HG03066 (cell line): Measurements from ENCODE around the gene NPPB.
"Not testable (repeated sequence)": the region's sequence is repeated elsewhere in the genome, so short reads cannot be mapped to it uniquely, and the experiment has no call there.

Experiments used
- ATAC-seq: cut with Tn5 transposase; IDR thresholded peaks from one replicate; pipeline ENCODE4 v1.9.1; 2021; ENCODE audit warnings: low read depth; ENCODE audit not compliant: unreplicated experiment

Gene NPPB

DNA sequence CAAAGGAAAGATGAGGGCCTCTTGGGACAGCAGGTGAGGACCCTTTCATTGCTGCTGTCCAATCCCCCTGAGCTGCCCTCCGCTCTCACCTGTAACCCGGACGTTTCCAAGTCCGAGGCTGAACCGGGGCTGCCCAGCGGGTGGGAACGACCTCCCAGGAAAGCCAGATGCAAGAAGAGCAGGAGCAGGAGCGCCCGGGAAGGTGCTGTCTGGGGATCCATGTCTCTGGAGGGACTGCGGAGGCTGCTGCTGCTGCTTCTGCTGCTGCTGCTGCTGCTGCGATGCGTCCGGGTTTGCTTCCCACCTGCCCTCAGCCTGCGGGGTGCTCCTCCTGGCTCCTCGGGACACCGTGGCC is at the start of gene NPPB:
Gene NPPB, minus strand, starts transcription at position 333 of the 355 bp plus-strand sequence. Its CDS starts 112 bp downstream, at position 221.
- no peak for ATAC-seq

DNA sequence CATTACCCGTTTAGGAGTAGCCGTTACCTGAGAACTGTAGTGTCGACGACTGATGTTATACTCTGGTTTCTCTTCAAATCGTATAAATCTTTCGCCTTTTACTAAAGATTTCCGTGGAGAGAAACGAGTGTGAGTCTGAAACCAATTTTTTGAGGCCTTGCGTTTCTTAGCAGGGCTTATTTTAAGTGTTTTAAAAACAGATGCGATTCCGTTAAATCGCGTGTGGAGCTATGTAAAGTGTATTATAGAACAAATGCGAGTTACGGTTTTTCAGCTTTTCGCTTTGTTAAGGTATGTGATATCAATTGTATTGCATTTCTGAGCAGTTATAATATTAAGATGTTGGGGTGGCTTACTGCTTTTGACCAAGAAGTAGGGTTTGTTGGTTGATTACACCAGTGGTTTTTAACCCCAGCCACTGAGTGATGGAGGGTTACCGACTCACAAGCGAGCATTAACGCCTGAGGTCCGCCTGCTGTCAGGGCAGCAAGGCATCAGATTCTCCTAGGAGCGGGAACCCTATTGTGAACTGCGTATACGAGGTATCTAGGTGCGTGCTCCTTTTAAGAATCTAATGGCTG is 49.4 kb upstream of the NPPB start:
- peak; percentile 55 for ATAC-seq

DNA sequence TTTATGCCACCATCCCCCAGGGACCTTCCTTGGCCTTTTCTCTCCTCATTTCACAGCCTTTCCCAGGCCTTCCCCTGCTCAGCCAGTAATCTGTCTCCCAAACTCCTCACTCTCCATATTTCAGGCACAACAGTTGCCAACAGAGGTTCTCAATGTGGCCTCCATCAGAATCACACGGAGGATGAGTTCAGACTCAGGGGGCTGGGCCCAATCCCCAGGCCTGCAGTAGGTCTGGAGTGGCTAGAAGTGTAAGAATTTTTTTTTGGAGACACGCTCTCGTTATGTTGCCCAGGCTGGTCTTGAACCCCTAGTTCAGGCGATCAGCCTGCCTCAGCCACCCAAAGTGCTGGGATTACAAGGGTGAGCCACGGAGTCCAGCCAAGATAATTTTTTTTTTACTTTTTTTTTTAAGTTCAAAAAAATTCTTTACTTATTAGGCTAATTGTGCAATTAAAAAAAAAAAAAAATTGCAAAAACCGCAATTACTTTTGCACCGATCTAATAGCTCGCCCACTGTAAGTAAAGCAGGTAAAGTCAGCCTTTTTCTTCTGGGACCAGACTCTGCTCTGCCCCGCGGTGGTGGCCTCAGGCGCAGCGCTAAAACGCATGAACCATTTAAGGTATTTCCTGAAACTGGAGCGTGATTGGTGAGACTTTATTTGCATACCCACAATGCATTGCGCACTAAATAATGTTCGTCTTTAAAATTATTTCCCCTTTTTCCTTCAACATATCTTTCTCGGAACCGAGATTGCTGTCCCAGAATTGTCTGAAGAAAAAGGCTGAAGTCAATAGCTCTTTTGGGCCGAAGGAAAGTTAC is 48.7 kb upstream of the NPPB start:
- ATAC-seq, result peak; percentile 49

DNA sequence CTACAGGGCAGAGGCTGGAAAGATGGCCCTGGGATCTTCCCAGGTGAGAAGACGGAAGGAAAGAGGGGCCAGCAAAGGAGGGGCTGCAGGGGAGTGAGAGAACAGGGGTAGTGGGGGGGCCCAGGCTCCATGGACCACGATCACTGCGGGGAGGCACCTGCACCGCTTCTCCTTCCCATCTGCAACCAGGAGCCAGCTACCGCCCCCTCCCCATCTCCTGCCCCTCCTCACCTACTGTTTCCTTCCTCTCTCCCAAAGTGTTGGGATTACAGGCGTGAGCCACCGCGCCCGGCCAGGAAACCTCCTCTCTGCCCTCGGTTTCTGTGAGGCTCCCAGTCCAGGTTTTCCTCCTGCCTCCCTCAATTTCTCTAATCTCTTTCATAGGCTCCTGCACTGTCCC is 48.1 kb upstream of the NPPB start:
- no peak for ATAC-seq

DNA sequence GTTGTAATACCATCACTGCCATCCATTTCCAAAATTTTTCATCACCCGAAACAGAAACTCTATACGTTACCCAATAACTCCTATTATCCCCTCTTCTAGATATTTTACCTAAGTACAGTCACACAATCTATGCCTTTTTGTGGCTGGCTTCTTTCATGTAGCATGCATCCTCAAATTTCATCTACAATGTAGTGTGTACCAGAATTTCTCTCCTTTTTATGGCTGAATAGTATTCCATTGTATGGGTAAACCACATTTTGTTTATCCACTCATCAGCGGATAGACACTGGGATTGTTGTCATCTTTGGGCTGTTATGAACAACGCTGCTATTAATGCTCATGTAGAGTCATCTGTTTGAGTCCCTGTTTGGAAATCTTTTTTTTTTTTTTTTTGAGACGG is 46.2 kb upstream of the NPPB start:
- no peak for ATAC-seq

DNA sequence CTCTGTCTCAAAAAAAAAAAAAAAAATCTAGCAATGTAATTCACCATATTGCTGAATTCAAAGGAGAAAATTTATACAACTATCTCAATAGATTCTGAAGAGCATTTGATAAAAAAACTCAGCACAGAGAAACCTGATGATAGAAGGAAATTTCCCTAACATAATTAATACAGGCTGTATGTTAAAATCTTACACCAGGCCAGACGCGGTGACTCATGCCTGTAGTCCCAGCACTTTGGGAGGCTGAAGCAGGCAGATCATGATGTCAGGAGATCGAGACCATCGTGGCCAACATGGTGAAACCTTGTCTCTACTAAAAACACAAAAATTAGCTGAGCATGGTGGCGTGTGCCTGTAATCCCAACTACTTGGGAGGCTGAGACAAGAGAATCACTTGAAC is 45.4 kb upstream of the NPPB start:
- ATAC-seq, result not testable (repeated sequence)

DNA sequence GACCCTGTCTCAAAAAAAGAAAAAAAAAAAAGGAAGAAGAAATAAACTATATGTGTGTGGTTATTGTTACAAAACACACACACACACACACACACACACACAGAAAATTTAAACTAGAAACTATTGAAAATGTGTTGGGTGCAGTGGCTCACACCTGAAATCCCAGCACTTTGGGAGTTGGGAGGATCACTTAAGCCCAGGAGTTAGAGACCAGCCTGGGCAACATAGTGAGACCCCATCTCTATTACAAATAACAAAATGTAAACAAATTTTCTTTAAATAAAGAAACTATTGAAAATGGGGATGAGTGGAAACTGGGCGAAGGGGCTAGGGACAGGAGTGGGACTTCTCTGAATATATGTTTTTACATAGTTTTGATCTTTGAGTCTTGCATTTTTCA is 44.5 kb upstream of the NPPB start:
- ATAC-seq, result no peak

DNA sequence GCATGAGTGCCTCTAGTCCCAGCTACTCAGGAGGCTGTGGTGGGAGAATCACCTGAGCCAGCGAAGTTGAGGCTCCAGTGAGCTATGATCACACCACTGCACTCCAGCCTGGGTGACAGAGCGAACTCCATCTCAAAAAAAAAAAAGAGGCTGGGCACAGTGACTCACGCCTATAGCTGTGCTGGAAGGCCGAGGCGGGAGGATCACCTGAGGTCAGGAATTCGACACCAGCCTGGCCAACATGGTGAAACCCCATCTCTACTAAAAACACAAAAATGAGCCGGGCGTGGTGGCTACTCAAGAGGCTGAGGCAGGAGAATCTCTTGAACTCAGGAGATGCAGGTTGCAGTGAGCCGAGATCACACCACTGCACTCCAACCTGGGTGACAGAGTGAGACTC is 42.7 kb upstream of the NPPB start:
- not testable (repeated sequence) for ATAC-seq

DNA sequence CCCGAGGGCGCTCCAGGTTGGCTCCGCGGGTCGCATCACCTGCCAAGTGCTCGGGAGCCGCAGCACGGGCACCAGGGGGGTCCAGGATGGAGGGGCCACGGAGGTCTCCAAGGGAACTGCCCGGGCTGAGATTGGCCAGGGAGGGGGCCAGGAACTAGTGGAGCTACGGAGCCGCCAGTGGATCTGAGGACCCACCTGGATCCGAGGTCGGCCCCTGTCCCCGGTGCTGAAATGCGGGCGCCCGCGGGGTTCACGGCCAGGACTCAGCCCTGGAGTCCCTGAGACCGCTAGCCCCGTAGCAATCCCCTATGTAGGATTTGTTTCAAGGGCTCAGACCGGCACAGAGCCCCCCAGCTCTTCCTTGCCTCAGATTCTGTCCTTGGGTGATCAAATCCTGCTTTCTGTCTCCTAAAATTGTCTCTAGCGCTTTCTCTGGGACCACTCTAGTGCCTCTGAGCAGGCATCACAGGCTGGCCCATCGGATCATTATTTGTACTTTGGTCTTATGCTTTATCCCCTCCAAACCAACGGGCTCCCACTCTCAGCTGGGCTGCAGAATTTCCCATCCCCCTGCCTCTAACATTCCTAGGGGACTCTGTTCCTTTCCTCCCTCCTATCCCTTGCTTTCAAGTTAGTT is 40.2 kb upstream of the NPPB start:
- no peak for ATAC-seq

DNA sequence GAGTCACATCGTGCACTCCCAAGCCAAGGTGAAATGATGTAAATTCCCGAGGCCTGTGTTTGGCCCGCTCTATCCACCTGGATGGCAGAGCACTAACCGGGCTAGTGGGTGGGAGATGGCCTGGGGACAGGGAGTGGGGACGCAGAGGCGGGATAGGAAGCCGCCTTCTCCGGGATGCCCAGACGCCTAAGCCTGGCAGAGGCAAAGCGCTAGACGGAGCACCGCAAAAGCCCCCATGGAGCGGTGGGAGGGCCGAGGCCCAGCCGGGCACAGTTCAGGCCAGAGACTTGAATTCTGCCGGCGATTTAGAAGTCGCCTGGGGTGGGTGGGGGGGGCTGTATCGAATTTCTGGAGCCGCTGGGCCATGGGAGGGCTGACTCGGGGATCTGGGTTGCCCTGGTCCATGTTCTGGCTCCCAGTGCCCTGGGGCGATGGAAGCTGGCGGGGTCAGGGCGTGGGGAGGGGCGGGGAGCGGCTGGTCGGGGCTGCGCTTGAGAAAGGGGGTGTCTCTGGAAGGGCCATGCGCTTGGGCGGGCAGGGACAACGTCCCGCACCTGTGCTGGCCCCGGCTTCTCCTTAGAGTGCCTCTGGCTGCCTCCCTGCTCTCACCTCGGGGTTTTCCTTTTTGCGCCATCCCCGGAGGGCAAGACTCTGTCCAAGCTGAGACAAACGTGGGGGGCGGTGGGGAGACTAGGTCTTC is 39.5 kb upstream of the NPPB start:
- no peak for ATAC-seq

DNA sequence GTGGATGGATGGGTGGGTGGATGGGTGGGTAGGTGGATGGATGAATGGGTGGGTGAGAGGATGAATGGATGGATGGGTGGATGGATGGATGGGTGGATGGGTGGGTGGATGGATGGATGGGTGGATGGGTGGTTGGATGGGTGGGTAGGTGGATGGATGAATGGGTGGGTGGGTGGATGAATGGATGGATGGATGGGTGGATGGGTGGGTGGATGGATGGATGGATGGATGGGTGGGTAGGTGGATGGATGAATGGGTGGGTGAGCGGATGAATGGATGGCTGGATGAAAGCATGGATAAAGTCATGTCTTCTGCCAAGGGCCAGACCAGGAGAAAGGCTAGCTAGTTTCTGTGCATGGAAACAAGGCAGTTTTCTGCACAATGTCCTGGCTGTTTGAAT is 35.8 kb upstream of the NPPB start:
- ATAC-seq, result not testable (repeated sequence)

DNA sequence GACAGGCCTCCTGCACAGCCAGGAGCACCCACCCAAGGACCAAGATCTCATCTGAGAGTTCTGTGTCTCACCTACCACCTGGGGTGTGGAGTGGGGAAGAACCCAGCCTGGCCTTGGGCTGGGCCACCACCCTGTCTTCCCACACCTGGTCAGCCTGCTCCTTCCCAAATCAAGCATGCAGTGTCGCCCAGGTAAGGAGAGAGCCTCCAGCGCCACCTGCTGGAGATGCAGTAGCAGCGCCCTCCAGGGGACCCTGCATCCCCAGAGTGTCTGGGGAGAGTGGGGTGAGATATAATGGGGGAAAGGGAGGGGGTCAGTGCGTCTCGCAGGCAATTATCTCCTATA is 35.1 kb upstream of the NPPB start:
- ATAC-seq, result no peak

DNA sequence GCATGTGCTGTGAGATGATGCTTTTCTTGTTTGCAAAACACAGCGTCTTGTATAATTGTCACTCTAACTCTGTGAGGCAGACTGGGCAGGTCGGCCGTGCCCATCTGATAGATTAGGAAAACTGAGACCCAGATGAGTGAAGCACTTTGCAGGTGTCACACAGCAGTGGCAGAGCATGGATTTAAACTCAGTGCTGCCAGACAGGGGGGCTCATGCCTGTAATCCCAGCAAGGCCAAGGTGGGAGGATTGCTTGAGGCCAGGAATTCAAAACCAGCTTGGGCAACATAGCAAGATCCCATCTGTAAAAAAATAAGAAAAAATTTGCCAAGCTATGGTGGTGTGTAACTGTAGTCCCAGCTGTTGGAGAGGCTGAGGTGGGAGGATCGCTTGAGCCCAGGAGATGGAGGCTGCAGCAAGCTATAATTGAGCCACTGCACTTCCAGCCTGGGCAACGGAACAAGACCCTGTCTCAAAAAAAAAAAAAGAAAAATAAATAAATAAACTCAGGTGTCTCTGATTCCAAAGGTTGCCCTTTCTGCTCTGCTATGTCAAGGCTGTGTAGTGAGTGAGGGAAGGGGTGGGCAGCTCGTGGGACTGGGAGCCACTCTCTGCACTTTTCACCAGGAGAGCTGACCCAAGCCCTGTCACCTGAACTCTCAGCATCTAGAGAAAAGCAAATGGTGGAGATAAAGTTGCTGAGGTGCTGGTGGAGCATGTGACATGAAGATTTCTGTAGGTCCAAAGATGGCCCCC is 32.9 kb upstream of the NPPB start:
- ATAC-seq, result no peak

DNA sequence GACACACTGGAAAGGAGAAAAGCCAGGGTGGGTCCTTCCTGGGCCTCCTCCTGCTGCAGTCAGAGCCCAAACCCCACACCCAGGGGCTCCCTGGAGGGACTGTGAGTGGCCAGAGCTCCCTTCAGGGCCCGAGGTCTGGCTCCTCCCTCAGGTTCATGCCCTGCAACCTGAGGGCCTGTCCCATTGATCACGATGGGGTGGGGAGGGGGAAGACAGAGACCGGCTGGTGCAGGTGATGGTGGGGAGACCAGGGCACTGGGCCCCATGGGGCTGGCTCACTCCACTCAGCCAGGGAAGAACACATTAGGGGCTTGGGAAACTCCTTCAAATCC is 30.1 kb upstream of the NPPB start:
- ATAC-seq, result no peak

DNA sequence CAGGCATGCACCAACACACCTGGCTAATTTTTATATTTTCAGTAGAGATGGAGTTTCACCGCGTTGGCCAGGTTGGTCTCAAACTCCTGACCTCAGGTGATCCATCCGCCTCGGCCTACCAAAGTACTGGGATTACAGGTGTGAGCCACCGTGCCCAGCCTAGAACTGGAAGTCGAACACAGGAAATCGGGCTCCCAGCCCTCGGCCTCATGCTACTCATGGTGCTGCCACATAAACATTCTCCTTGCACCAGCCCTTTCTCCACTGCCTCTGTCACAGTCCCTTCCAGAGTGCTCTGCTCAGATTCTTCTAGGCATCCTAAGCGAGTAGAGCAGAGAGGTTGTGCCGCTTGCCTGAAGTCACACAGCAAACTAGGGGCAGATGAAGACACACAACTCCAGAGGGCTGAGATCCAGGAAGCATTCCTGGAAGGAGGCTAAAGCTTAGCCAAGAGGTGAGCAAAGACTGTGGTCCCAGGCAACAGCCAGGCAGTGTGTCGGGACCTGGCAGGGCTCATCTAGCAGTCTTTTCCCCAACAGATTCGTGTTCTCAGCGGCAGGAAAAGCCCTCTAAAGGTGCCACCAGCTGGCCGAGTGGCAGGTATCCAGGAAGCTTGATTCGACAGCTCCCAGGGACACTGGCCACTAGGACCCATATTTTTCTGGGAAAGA is 29.6 kb upstream of the NPPB start:
- no peak for ATAC-seq

DNA sequence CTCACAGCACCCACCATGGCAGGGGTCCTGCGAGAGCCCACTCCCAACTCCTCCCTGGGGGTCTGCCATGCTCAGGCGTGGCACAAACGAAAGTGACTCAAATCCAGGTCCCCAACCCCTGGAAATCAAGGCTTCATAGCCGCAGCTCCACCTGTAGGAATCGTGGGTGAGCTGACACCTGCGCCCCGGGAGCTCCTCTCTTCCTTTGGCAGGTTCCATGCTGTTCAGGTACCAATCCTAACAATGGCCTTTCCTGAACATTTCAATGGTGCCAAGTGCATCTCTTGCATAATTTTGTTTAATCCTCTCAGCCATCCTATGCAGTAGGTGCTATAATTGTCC is 28.9 kb upstream of the NPPB start:
- no peak for ATAC-seq

DNA sequence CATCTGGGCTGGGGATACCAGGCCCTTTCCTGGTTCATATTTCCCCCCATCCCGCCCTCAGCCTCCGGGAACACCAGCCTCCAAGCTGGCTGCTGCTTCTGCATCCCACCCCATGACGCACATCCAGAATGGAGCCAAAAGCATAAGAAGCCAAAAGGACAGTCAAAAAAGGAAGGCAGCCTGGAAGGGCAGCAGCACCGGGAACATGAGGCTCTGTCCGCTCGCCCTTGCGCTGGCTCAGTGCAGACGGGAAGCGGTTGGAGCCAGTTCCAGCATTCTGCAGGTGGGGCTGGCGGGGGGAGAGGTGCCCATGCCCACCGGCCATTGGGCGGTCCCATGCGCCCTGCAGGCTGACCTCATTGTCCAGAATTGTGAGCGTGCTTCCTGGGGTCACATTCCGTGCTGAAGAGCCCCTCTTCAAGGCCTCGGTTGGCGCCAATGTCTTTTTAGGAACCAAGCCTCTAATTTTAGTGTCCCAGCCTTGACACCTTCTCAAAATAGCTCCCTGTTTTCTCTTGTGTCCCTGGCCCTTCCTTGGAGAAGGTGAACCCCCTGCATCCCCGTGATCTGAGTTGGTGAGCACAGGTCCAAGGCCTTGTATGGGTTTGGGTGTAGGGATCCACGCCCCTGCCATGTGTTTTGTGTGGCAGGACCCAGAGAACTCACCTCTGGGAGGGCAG is 28.4 kb upstream of the NPPB start:
- no peak for ATAC-seq

DNA sequence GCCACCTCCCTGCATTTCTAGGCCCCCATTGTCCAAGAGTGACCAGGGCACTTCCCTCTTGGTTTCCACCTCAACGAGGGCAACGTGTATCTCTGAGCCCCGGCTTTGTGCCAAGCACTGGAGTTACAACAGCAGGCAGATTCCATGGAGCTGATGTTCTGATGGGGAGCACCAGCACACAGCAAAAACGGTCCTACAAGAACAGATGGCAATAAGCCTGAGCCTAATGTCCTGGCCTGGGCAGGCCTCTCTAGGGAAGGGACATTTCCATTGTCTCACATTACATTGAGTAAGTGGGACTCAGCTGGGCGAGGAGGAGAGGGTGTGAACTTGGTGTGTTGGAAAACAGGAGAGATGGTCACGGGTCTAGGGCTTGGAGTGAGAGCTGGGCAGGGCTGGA is 27.2 kb upstream of the NPPB start:
- no peak for ATAC-seq

DNA sequence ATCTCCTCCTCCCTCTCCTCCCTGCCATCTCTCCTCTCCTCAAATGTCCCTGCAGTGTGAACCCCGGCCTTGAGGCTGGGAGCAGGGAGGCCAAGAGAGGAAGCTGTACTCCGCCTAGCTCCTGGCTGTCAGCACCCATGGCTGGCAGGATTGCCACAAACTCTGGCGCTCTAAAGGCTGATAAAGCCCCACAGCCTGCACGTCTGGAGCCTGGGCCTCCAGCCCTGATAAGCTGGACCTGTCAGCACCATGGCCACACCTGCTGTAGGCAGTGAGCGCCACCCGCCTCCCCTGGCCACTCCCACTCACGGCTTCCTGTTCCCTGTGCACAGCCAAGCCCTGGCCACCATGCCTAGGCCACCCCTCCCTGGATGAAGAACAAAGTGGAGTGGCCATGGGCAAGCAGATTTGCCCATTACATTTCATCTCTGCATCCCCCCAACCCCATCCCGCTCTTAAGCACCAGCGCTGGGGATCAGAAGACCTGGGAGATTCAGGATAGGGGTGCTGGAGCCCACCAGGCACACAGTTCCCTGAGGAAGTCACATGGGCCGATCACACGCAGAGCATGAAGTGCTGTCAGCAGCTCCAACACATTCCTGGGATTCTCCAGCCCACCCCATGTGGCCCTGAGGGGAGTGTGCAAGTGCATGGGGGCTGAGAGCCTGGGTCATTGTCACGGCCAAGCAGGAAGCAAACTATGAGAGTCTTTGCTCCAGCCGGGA is 24.2 kb upstream of the NPPB start:
- no peak for ATAC-seq
